HepG2 (cell line): Measurements from ENCODE around the gene BCL2. TPM values are rescaled to one million over a fixed set of nuclear protein-coding genes. Genes with fewer than 3 reads are reported as not detected.

ENCODE experiments used
- ATF1 ChIP-seq: IDR thresholded peaks from 2 replicates; pipeline ENCODE4 v1.6.1; 2016; ENCODE audit warnings: mild to moderate bottlenecking, control low read depth
- BORCS8-MEF2B ChIP-seq: sonication (generic); formaldehyde crosslinking; IDR thresholded peaks from 2 replicates; pipeline ENCODE4 v1.8.0; 2022; ENCODE audit warnings: mild to moderate bottlenecking, missing genetic modification reagents
- CBX2 ChIP-seq, 2 experiments: fragments of 200-600 bp in 1 of 2; sonication (generic); formaldehyde crosslinking in 1 of 2; IDR thresholded peaks; 2 replicates each; pipeline versions ENCODE4 v1.7.0 to v1.8.1; 2018 to 2022; ENCODE audit warnings: low read depth in 2 of 2, low read length in 1 of 2, mild to moderate bottlenecking in 1 of 2, missing genetic modification reagents in 1 of 2
- ELF4 ChIP-seq: sonication (generic); formaldehyde crosslinking; IDR thresholded peaks from 2 replicates; pipeline ENCODE4 v1.5.0; 2020; ENCODE audit warnings: missing genetic modification reagents, mild to moderate bottlenecking, moderate library complexity, borderline replicate concordance
- HDAC2 ChIP-seq: sonication (generic); formaldehyde crosslinking; IDR thresholded peaks from 2 replicates; pipeline ENCODE4 v1.4.0; 2020; ENCODE audit warnings: missing genetic modification reagents
- HNRNPK ChIP-seq: fragments of 200-400 bp; formaldehyde crosslinking; IDR thresholded peaks from 2 replicates; pipeline ENCODE4 v1.6.1; 2018; ENCODE audit warnings: low read length, low read depth, moderate library complexity, mild to moderate bottlenecking; ENCODE audit not compliant: poor library complexity, severe bottlenecking
- NFKBIZ ChIP-seq: IDR thresholded peaks from 2 replicates; pipeline ENCODE4 v1.6.1; 2018; ENCODE audit warnings: missing genetic modification reagents, missing compliant biosample characterization
- NR2F2 ChIP-seq: IDR thresholded peaks from 2 replicates; pipeline ENCODE4 v1.6.1; 2012; ENCODE audit warnings: low read depth, inconsistent platforms, borderline replicate concordance
- PRPF4 ChIP-seq: fragments of 200-400 bp; formaldehyde crosslinking; IDR thresholded peaks from 2 replicates; pipeline ENCODE4 v1.6.1; 2016; ENCODE audit warnings: low read length, low read depth; ENCODE audit not compliant: poor library complexity, severe bottlenecking
- SRF ChIP-seq: IDR thresholded peaks from 2 replicates; pipeline ENCODE4 v1.6.1; 2011; ENCODE audit warnings: mild to moderate bottlenecking, low read depth, low read length, moderate library complexity
- SUZ12 ChIP-seq: fragments of 150-350 bp; IDR thresholded peaks from 2 replicates; pipeline ENCODE4 v1.6.1; 2014; ENCODE audit warnings: low read depth, low read length
- ZNF230 ChIP-seq: sonication (generic); formaldehyde crosslinking; IDR thresholded peaks from 2 replicates; pipeline ENCODE4 v1.4.0; 2020; ENCODE audit warnings: mild to moderate bottlenecking, missing genetic modification reagents
- ZNF441 ChIP-seq: sonication (generic); formaldehyde crosslinking; IDR thresholded peaks from 2 replicates; pipeline ENCODE4 v1.7.0; 2021; ENCODE audit warnings: missing genetic modification reagents, borderline replicate concordance
- polyA plus RNA-seq, 8 experiments: library from polyadenylated mRNA; depleted of rRNA in 3 of 8; stranded (reverse) in 7 of 8; unstranded in 1 of 8; fragments of >200 nt; fragmentation: Illumina TruSeq in 4 of 8; extraction: Trizol in 4 of 8; gene quantifications; 2 replicates each; pipeline versions ENCODE4 v1.2.1 to v1.2.3, GENCODE V29; 2011 to 2016; ENCODE audit warnings: low read depth in 4 of 8, missing spikeins in 1 of 8, mixed read lengths in 1 of 8; ENCODE audit not compliant: insufficient read depth in 1 of 8
- total RNA-seq, 5 experiments: library from RNA; depleted of rRNA; stranded (reverse); fragments of >200 nt; fragmentation: Illumina TruSeq; extraction: Trizol; gene quantifications; 2 replicates each; pipeline ENCODE4 v1.2.3, GENCODE V29; 2016; ENCODE audit warnings: low read depth in 1 of 5
- TF ChIP-seq, protein P1 (sequence below): sonication (generic); formaldehyde crosslinking; IDR thresholded peaks from 2 replicates; pipeline ENCODE4 v1.4.0; 2020; ENCODE audit warnings: missing genetic modification reagents
- TF ChIP-seq, protein P2 (sequence below): sonication (generic); formaldehyde crosslinking; IDR thresholded peaks from 2 replicates; pipeline ENCODE4 v1.8.1; 2023; ENCODE audit warnings: mild to moderate bottlenecking, moderate library complexity, missing genetic modification reagents
- TF ChIP-seq, protein P3 (sequence below): IDR thresholded peaks from 2 replicates; pipeline ENCODE4 v1.6.1; 2016; ENCODE audit warnings: low read depth, missing genetic modification reagents, missing compliant biosample characterization
- TF ChIP-seq, protein P4 (sequence below): IDR thresholded peaks from 2 replicates; pipeline ENCODE4 v1.6.1; 2016; ENCODE audit warnings: low read depth
- TF ChIP-seq, protein P5 (sequence below): sonication (generic); formaldehyde crosslinking; IDR thresholded peaks from 2 replicates; pipeline ENCODE4 v1.4.0; 2020; ENCODE audit warnings: mild to moderate bottlenecking, missing genetic modification reagents

The BCL2 gene
- total and polyA plus RNA-seq, 2 of the 13 experiments (the other 11 are each of a cell fraction or from before 2014, with no cell fraction given) = 0.07 to 0.53 TPM

DNA sequence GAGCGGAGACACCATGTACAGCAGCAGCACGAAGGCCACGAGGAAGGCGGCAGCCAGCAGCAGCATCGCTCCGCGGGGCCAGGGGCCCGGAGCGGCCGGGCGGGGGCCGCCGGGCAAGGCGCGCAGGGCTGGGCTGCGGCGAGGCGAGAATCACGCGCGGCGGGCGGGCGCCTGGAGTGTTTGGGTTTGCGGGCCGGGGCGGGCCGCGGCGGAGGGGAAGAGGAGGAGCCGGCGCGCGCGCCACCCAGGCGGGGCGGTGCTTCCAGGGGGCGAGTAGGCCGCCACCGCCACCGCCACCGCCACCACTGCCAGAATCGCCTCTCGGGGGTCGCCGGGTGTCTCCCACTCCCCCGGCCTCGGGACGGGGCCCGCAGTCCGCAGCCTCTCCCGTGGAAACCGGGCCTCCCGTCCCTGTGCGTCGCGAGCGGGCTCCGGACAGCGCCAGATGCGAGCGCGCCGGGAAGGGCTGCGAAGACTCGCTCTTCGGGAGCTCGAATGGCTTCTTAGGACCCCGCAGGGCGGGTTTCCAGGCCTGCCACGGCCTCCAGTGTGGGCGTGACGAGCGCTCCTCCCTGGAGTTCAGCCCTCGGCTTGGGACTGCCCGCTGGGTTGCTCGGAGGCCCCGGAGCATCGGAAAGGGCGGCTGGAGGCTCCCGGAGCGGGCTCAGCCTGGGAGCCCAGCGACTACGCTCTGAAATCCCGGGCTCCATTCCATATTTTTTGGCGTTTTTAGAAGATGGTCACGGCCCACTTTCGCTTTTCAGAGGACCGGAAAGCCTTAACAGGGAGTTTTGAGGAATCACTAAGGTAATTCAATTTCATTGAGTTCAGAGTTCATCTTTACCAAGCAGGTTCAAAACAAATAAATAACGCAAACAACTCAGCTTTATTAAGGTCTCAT, 47.7 kb upstream of the BCL2 start, which contains the start of gene KDSR (continued):
- TF ChIP-seq, protein P1, sequence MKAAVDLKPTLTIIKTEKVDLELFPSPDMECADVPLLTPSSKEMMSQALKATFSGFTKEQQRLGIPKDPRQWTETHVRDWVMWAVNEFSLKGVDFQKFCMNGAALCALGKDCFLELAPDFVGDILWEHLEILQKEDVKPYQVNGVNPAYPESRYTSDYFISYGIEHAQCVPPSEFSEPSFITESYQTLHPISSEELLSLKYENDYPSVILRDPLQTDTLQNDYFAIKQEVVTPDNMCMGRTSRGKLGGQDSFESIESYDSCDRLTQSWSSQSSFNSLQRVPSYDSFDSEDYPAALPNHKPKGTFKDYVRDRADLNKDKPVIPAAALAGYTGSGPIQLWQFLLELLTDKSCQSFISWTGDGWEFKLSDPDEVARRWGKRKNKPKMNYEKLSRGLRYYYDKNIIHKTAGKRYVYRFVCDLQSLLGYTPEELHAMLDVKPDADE (CRISPR knock-in tag) = no peak
- TF ChIP-seq ELF4 (CRISPR knock-in tag) (no peak), BORCS8-MEF2B (CRISPR knock-in tag) (peak; percentile 90; the same call in 1 of the 2 replicates), SRF (peak; percentile 99), SUZ12 (no peak), ATF1 (CRISPR knock-in tag) (0 out of 2 replicates have a peak, but pooled peaks have one; percentile 40), ZNF230 (CRISPR knock-in tag) (0 out of 2 replicates have a peak, but pooled peaks have one; percentile 37), HNRNPK (peak; percentile 28), ZNF441 (CRISPR knock-in tag) (peak; percentile 40; the same call in 1 of the 2 replicates), NR2F2 (peak; percentile 14; the same call in 1 of the 2 replicates), HDAC2 (CRISPR knock-in tag) (no peak; the same call in 1 of the 2 replicates), NFKBIZ (CRISPR knock-in tag) (no peak; the same call in none of the 2 replicates), PRPF4 (no peak), CBX2 (IDR thresholded peaks at IDR 0.05; ENCODE audit: low read depth, low read length) (no peak), CBX2 (CRISPR knock-in tag; IDR thresholded peaks at IDR 0.05; ENCODE audit: low read depth) (no peak; the same call in 1 of the 2 replicates)
- TF ChIP-seq, protein P2, sequence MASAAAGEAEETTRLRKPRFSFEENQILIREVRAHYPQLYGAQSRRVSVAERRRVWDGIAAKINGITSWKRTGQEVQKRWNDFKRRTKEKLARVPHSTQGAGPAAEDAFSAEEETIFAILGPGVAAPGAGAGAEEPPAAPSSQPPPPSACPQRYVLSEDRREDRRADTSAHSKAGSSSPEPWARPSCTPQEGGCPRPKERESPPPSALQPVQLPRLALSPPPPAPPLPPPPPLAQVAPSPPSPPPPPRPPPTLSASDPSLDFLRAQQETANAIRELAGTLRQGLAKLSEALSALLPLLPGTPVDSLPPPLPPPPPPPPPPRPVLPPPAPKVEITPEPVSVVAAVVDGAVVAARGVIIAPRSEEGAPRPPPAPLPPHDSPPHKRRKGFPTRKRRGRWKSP (CRISPR knock-in tag) = peak; percentile 83
- TF ChIP-seq, protein P3, sequence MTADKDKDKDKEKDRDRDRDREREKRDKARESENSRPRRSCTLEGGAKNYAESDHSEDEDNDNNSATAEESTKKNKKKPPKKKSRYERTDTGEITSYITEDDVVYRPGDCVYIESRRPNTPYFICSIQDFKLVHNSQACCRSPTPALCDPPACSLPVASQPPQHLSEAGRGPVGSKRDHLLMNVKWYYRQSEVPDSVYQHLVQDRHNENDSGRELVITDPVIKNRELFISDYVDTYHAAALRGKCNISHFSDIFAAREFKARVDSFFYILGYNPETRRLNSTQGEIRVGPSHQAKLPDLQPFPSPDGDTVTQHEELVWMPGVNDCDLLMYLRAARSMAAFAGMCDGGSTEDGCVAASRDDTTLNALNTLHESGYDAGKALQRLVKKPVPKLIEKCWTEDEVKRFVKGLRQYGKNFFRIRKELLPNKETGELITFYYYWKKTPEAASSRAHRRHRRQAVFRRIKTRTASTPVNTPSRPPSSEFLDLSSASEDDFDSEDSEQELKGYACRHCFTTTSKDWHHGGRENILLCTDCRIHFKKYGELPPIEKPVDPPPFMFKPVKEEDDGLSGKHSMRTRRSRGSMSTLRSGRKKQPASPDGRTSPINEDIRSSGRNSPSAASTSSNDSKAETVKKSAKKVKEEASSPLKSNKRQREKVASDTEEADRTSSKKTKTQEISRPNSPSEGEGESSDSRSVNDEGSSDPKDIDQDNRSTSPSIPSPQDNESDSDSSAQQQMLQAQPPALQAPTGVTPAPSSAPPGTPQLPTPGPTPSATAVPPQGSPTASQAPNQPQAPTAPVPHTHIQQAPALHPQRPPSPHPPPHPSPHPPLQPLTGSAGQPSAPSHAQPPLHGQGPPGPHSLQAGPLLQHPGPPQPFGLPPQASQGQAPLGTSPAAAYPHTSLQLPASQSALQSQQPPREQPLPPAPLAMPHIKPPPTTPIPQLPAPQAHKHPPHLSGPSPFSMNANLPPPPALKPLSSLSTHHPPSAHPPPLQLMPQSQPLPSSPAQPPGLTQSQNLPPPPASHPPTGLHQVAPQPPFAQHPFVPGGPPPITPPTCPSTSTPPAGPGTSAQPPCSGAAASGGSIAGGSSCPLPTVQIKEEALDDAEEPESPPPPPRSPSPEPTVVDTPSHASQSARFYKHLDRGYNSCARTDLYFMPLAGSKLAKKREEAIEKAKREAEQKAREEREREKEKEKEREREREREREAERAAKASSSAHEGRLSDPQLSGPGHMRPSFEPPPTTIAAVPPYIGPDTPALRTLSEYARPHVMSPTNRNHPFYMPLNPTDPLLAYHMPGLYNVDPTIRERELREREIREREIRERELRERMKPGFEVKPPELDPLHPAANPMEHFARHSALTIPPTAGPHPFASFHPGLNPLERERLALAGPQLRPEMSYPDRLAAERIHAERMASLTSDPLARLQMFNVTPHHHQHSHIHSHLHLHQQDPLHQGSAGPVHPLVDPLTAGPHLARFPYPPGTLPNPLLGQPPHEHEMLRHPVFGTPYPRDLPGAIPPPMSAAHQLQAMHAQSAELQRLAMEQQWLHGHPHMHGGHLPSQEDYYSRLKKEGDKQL (CRISPR knock-in tag) = no peak
- TF ChIP-seq, protein P4, sequence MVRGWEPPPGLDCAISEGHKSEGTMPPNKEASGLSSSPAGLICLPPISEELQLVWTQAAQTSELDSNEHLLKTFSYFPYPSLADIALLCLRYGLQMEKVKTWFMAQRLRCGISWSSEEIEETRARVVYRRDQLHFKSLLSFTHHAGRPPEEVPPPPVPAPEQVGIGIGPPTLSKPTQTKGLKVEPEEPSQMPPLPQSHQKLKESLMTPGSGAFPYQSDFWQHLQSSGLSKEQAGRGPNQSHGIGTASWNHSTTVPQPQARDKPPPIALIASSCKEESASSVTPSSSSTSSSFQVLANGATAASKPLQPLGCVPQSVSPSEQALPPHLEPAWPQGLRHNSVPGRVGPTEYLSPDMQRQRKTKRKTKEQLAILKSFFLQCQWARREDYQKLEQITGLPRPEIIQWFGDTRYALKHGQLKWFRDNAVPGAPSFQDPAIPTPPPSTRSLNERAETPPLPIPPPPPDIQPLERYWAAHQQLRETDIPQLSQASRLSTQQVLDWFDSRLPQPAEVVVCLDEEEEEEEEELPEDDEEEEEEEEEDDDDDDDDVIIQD (CRISPR knock-in tag) = 0 out of 2 replicates have a peak, but pooled peaks have one; percentile 9
- TF ChIP-seq, protein P5, sequence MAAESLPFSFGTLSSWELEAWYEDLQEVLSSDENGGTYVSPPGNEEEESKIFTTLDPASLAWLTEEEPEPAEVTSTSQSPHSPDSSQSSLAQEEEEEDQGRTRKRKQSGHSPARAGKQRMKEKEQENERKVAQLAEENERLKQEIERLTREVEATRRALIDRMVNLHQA (CRISPR knock-in tag) = no peak
